MM.1S (cell line): ENCODE results near the gene KAZALD1.

ENCODE experiments used
- EZH2phosphoT487 ChIP-seq: fragments of 300-600 bp; sonication (generic); IDR thresholded peaks from 2 replicates; pipeline ENCODE4 v1.6.1; 2018; ENCODE audit warnings: antibody characterized with exemption, low read length
- TF ChIP-seq, protein P1 (sequence below): fragments of 300-600 bp; sonication (generic); IDR thresholded peaks from 2 replicates; pipeline ENCODE4 v1.5.1; 2016; ENCODE audit warnings: antibody characterized with exemption, low read length, mixed read lengths

GRCh38 chr10:101053516-101053915 lies 8.3 kb upstream of the KAZALD1 start:
- no peak for TF ChIP-seq EZH2phosphoT487
- TF ChIP-seq, protein P1, sequence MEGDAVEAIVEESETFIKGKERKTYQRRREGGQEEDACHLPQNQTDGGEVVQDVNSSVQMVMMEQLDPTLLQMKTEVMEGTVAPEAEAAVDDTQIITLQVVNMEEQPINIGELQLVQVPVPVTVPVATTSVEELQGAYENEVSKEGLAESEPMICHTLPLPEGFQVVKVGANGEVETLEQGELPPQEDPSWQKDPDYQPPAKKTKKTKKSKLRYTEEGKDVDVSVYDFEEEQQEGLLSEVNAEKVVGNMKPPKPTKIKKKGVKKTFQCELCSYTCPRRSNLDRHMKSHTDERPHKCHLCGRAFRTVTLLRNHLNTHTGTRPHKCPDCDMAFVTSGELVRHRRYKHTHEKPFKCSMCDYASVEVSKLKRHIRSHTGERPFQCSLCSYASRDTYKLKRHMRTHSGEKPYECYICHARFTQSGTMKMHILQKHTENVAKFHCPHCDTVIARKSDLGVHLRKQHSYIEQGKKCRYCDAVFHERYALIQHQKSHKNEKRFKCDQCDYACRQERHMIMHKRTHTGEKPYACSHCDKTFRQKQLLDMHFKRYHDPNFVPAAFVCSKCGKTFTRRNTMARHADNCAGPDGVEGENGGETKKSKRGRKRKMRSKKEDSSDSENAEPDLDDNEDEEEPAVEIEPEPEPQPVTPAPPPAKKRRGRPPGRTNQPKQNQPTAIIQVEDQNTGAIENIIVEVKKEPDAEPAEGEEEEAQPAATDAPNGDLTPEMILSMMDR: no peak
